Keratinocyte (primary cell): ENCODE data around the gene TFDP1. TPM values are rescaled to one million over a fixed set of nuclear protein-coding genes. Genes with fewer than 3 reads are reported as not detected.

ENCODE experiments used
- DNase-seq: peaks from one replicate; pipeline ENCODE4 v3.0.0-alpha.2; 2011; ENCODE audit warnings: low read depth, missing footprints, low spot score
- FAIRE-seq: peaks from 2 replicates; lab custom pipeline; 2011; peaks lifted over from hg19 to GRCh38; lab: Jason Lieb, UNC
- H2AFZ ChIP-seq: 2 replicates; pipeline ENCODE4 v1.6.0; 2012; ENCODE audit warnings: low read length, control low read depth, inconsistent platforms; ENCODE audit not compliant: control insufficient read depth
- H3K27ac ChIP-seq: 2 replicates; pipeline ENCODE4 v1.5.1; 2011; ENCODE audit warnings: low read length; ENCODE audit not compliant: control insufficient read depth, insufficient read depth
- H3K27me3 ChIP-seq: 3 replicates; pipeline ENCODE4 v1.6.0; 2011; ENCODE audit warnings: low read length; ENCODE audit not compliant: control insufficient read depth, insufficient read depth; ENCODE audit errors: extremely low read depth
- H3K36me3 ChIP-seq, 2 experiments: 2 replicates in 1 of 2; 3 replicates in 1 of 2; pipeline ENCODE4 v1.5.1; 2011; ENCODE audit warnings: low read length in 2 of 2, mild to moderate bottlenecking in 1 of 2; ENCODE audit not compliant: control insufficient read depth in 2 of 2, insufficient read depth in 2 of 2; ENCODE audit errors: extremely low read depth in 1 of 2
- H3K4me1 ChIP-seq: 3 replicates; pipeline ENCODE4 v1.5.1; 2011; ENCODE audit warnings: low read length; ENCODE audit not compliant: control insufficient read depth, insufficient read depth; ENCODE audit errors: extremely low read depth
- H3K4me2 ChIP-seq: 3 replicates; pipeline ENCODE4 v1.6.0; 2011; ENCODE audit warnings: low read depth, low read length; ENCODE audit not compliant: control insufficient read depth, insufficient read depth; ENCODE audit errors: extremely low read depth
- H3K4me3 ChIP-seq, 3 experiments: fragments of 200-600 bp in 1 of 3; sonication (generic) in 1 of 3; 2 replicates in 2 of 3; 3 replicates in 1 of 3; pipeline ENCODE4 v1.5.1; 2011 to 2016; ENCODE audit warnings: low read length in 3 of 3, mild to moderate bottlenecking in 3 of 3, control low read depth in 2 of 3, inconsistent platforms in 1 of 3, low read depth in 1 of 3, mixed read lengths in 1 of 3, mixed run types in 1 of 3, moderate library complexity in 1 of 3; ENCODE audit not compliant: control insufficient read depth in 2 of 3, insufficient read depth in 2 of 3; ENCODE audit errors: extremely low read depth in 1 of 3
- H3K79me2 ChIP-seq: 2 replicates; pipeline ENCODE4 v1.6.0; 2012; ENCODE audit warnings: low read length; ENCODE audit not compliant: control insufficient read depth, insufficient read depth
- H3K9ac ChIP-seq: 3 replicates; pipeline ENCODE4 v1.6.0; 2011; ENCODE audit warnings: low read length; ENCODE audit not compliant: control insufficient read depth, insufficient read depth; ENCODE audit errors: extremely low read depth
- H3K9me1 ChIP-seq: 3 replicates; pipeline ENCODE4 v1.6.0; 2011; ENCODE audit warnings: low read length; ENCODE audit not compliant: control insufficient read depth, insufficient read depth; ENCODE audit errors: extremely low read depth
- H3K9me3 ChIP-seq: 2 replicates; pipeline ENCODE4 v1.5.1; 2012; ENCODE audit warnings: low read depth, low read length; ENCODE audit not compliant: control insufficient read depth
- H4K20me1 ChIP-seq: 3 replicates; pipeline ENCODE4 v1.6.0; 2011; ENCODE audit warnings: low read length; ENCODE audit not compliant: control insufficient read depth, insufficient read depth; ENCODE audit errors: extremely low read depth
- CTCF ChIP-seq, 3 experiments: IDR thresholded peaks in 1 of 3; conservative IDR thresholded peaks in 1 of 3; optimal IDR thresholded peaks in 1 of 3; 2 replicates in 2 of 3; 3 replicates in 1 of 3; pipeline versions ENCODE3 to v1.5.1; 2011; ENCODE audit warnings: low read length in 3 of 3, mild to moderate bottlenecking in 3 of 3, moderate library complexity in 2 of 3, control low read depth in 1 of 3, inconsistent platforms in 1 of 3; ENCODE audit not compliant: insufficient read depth in 2 of 3; ENCODE audit errors: extremely low read depth in 1 of 3
- EZH2 ChIP-seq: IDR thresholded peaks from one replicate; pipeline ENCODE4 v1.6.1; 2012; ENCODE audit warnings: inconsistent platforms, mild to moderate bottlenecking, low read length, moderate library complexity
- dilution Hi-C: fragments of 300-500 bp; cut with MboI; formaldehyde crosslinking; loops from one replicate; pipeline ENCODE4 v1.7.0; 2020; ENCODE audit warnings: low sequenced_read_pairs; ENCODE audit not compliant: extremely low pct_ligation_motif_present
- polyA plus RNA-seq, 5 experiments: library from polyadenylated mRNA; depleted of rRNA in 3 of 5; stranded (reverse) in 3 of 5; stranded (forward) in 1 of 5; unstranded in 1 of 5; fragments of >200 nt; gene quantifications; 1 replicate in 1 of 5; 2 replicates in 3 of 5; 3 replicates in 1 of 5; pipeline versions ENCODE4 v1.2.1 to v1.2.3, GENCODE V29; 2011 to 2012; ENCODE audit warnings: missing spikeins in 2 of 5, low read depth in 1 of 5, low replicate concordance in 1 of 5

The TFDP1 gene
- polyA plus RNA-seq, 1 donor (not counting 4 experiments of a cell fraction or from before 2014, with no cell fraction given): 105 TPM

DNA sequence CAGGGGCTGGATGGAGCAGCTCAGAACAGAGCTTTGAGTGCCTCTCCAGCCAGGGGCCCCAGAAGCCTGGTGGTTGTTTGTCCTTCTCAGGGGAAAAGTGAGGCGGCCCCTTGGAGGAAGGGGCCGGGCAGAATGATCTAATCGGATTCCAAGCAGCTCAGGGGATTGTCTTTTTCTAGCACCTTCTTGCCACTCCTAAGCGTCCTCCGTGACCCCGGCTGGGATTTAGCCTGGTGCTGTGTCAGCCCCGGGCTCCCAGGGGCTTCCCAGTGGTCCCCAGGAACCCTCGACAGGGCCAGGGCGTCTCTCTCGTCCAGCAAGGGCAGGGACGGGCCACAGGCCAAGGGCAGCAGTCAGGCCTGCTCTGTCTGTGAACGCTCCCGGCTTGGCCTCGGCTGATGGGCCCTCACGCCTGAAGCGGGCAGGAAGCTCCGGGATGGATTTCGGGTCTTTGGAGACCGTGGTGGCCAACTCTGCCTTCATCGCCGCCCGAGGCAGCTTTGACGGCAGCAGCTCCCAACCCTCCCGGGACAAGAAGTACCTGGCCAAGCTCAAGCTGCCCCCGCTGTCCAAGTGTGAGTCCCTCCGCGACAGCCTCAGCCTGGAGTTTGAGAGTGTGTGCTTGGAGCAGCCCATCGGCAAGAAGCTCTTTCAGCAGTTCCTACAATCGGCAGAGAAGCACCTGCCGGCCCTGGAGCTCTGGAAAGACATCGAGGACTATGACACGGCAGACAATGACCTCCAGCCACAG is 82.6 kb downstream of the TFDP1 start, which contains the start of gene GRK1:
TSS of gene GRK1 (plus strand) at position 269 of the 751 bp plus-strand sequence. CDS start at position 437, 168 bp downstream.
- H3K4me3 ChIP-seq: no peak within 1 kb of the TSS
- no peak for DNase-seq
- H3K27ac ChIP-seq: no peak within 1 kb of the TSS
- H3K9me3 ChIP-seq: peaks cover 2% of the 10 kb centered on the region
- no peaks in the 10 kb centered on the region for H3K9me1 ChIP-seq
- no peaks in the 10 kb centered on the region for H3K4me1 ChIP-seq
- no peak within 1 kb of the TSS for H3K9ac ChIP-seq
- dilution Hi-C loops: no loop called here
- peaks cover 8% of the 10 kb centered on the region for H3K27me3 ChIP-seq
- no peaks in the 10 kb centered on the region for H3K36me3 ChIP-seq
- H4K20me1 ChIP-seq: no peaks in the 10 kb centered on the region
- FAIRE-seq: no peak
- H3K4me2 ChIP-seq: no peak within 1 kb of the TSS
- TF ChIP-seq EZH2 (no peak), CTCF (optimal IDR thresholded peaks at IDR 0.05 in 1 of 3, IDR thresholded peaks at IDR 0.05 in 1 of 3, conservative IDR thresholded peaks at IDR 0.05 in 1 of 3; ENCODE audit: extremely low read depth in 1 of 3, insufficient read depth in 2 of 3, low read length in 3 of 3) (no peak)
- no peak within 1 kb of the TSS for H2AFZ ChIP-seq
- H3K79me2 ChIP-seq: no peaks in the 10 kb centered on the region

DNA sequence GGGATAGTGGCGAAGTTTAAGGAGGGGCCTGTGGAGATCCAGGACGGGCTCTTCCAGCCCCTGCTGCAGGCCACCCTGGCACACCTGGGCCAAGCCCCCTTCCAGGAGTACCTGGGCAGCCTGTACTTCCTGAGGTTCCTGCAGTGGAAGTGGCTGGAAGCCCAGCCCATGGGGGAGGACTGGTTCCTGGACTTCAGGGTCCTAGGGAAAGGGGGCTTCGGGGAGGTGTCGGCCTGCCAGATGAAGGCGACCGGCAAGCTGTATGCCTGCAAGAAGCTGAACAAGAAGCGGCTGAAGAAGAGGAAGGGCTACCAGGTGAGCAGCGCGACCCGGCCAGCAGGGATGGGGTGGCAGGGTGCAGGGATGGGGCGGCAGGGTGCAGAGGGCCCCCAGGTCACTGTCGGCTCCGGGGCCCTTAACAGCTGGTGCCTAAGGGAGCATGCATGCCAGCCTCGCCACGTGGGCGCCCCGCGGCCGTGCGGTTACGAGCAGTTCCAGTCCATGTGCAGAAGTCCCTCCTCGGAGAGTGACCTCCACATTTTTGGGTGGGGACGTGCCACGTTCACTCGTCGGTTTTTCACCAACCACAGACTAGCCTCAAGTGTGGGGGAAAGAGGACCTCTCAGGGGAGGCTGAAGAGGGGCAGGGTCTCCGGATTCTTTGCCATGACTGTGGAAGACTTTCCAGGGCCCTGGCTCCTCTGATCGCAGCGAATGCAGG is 83.4 kb downstream of the TFDP1 start:
- FAIRE-seq: no peak
- Histone ChIP-seq H3K36me3 (no peaks in the 10 kb centered on the region), H3K9me3 (peaks cover 3% of the 10 kb centered on the region), H3K4me1 (no peaks in the 10 kb centered on the region), H3K27me3 (peaks cover 8% of the 10 kb centered on the region), H3K27ac (no peak overlapping the region), H3K4me3 (no peak overlapping the region), H3K9me1 (no peaks in the 10 kb centered on the region), H2AFZ (no peak overlapping the region), H4K20me1 (no peaks in the 10 kb centered on the region), H3K79me2 (no peaks in the 10 kb centered on the region), H3K4me2 (no peak overlapping the region), H3K9ac (no peak overlapping the region)
- no peak for TF ChIP-seq EZH2
- TF ChIP-seq CTCF (optimal IDR thresholded peaks at IDR 0.05 in 1 of 3, IDR thresholded peaks at IDR 0.05 in 1 of 3, conservative IDR thresholded peaks at IDR 0.05 in 1 of 3; ENCODE audit: extremely low read depth in 1 of 3, insufficient read depth in 2 of 3, low read length in 3 of 3): no peak
- dilution Hi-C loops: no loop called here
- no peak for DNase-seq
